Endothelial cell of umbilical vein (primary cell): ENCODE results near the gene FATE1. TPM values are rescaled to one million over a fixed set of nuclear protein-coding genes. Genes with fewer than 3 reads are reported as not detected.

ENCODE experiments used
- BruUV-seq: library from RNA; stranded (reverse); fragments of 400-500 nt; replicated peaks from 2 replicates; lab custom pipeline; 2021; lab: Mats Ljungman, UMichigan
- CTCF ChIA-PET: fragments of 300-600, 350-600 bp; sonication (Branson Sonifier 250); formaldehyde crosslinking; loops from one replicate; lab custom pipeline; 2021; ENCODE audit warnings: antibody characterized with exemption, inconsistent platforms; lab: Charles Lee
- POLR2A ChIA-PET: fragments of 300-600, 350-600 bp; sonication (Branson Sonifier 250); formaldehyde crosslinking; loops from one replicate; lab custom pipeline; 2021; ENCODE audit warnings: antibody characterized with exemption, inconsistent platforms; lab: Charles Lee
- DNase-seq: peaks from one replicate; pipeline ENCODE4 v3.0.0-alpha.2; 2011; ENCODE audit warnings: low read depth, low spot score
- FAIRE-seq: peaks from 2 replicates; lab custom pipeline; 2011; peaks lifted over from hg19 to GRCh38; lab: Jason Lieb, UNC
- H2AFZ ChIP-seq: 2 replicates; pipeline ENCODE4 v1.6.0; 2012; ENCODE audit warnings: low read depth, low read length, control low read depth, inconsistent platforms
- H3K27ac ChIP-seq: 2 replicates; pipeline ENCODE4 v1.5.1; 2011; ENCODE audit warnings: low read depth, mild to moderate bottlenecking, control low read depth, low read length, moderate library complexity; ENCODE audit not compliant: insufficient read depth
- H3K27me3 ChIP-seq, 2 experiments: 2 replicates each; pipeline versions ENCODE4 v1.6.0 to v1.6.1; 2011; ENCODE audit warnings: low read length in 2 of 2, mixed read lengths in 1 of 2; ENCODE audit not compliant: control insufficient read depth in 2 of 2, insufficient read depth in 2 of 2
- H3K36me3 ChIP-seq, 2 experiments: 2 replicates in 1 of 2; 3 replicates in 1 of 2; pipeline ENCODE4 v1.5.1; 2011; ENCODE audit warnings: low read length in 2 of 2, mild to moderate bottlenecking in 1 of 2, moderate library complexity in 1 of 2; ENCODE audit not compliant: control insufficient read depth in 2 of 2, insufficient read depth in 2 of 2; ENCODE audit errors: extremely low read depth in 1 of 2
- H3K4me1 ChIP-seq: 3 replicates; pipeline ENCODE4 v1.5.1; 2011; ENCODE audit warnings: mild to moderate bottlenecking, low read length; ENCODE audit not compliant: control insufficient read depth, insufficient read depth; ENCODE audit errors: extremely low read depth
- H3K4me2 ChIP-seq: 2 replicates; pipeline ENCODE4 v1.6.1; 2011; ENCODE audit warnings: low read length, control low read depth, mixed read lengths; ENCODE audit not compliant: insufficient read depth
- H3K4me3 ChIP-seq, 3 experiments: fragments of 200-600 bp in 1 of 3; sonication (generic), shearing (Covaris generic) in 1 of 3; replicated peaks in 1 of 3; 2 replicates each; pipeline ENCODE4 v1.5.1; 2011 to 2016; ENCODE audit warnings: control low read depth in 3 of 3, low read length in 3 of 3, mild to moderate bottlenecking in 2 of 3, inconsistent platforms in 1 of 3, low read depth in 1 of 3, moderate library complexity in 1 of 3; ENCODE audit not compliant: insufficient read depth in 1 of 3
- H3K79me2 ChIP-seq: 2 replicates; pipeline ENCODE4 v1.6.0; 2012; ENCODE audit warnings: low read length, inconsistent platforms; ENCODE audit not compliant: control insufficient read depth, insufficient read depth
- H3K9ac ChIP-seq: replicated peaks from 2 replicates; pipeline ENCODE3; 2011; ENCODE audit warnings: low read length, control low read depth; ENCODE audit not compliant: insufficient read depth; ENCODE audit errors: extremely low read depth
- H3K9me1 ChIP-seq: replicated peaks from 3 replicates; pipeline ENCODE4 v1.6.0; 2011; ENCODE audit warnings: mild to moderate bottlenecking, low read length; ENCODE audit not compliant: control insufficient read depth, insufficient read depth; ENCODE audit errors: extremely low read depth
- H3K9me3 ChIP-seq: replicated peaks from 2 replicates; pipeline ENCODE4 v1.5.1; 2012; ENCODE audit warnings: low read length, inconsistent platforms; ENCODE audit not compliant: control insufficient read depth, insufficient read depth
- H4K20me1 ChIP-seq: replicated peaks from 2 replicates; pipeline ENCODE3; 2011; ENCODE audit warnings: mild to moderate bottlenecking, low read length; ENCODE audit not compliant: control insufficient read depth, insufficient read depth; ENCODE audit errors: extremely low read depth
- EZH2 ChIP-seq: IDR thresholded peaks from 2 replicates; pipeline ENCODE4 v1.6.1; 2012; ENCODE audit warnings: borderline replicate concordance, low read depth, mild to moderate bottlenecking, moderate library complexity, low read length, inconsistent platforms; ENCODE audit not compliant: severe bottlenecking
- FOS ChIP-seq: IDR thresholded peaks from 2 replicates; pipeline ENCODE4 v1.6.1; 2011; ENCODE audit warnings: mild to moderate bottlenecking, low read length, moderate library complexity, borderline replicate concordance; ENCODE audit not compliant: insufficient read depth
- GATA2 ChIP-seq: IDR thresholded peaks from 2 replicates; pipeline ENCODE4 v1.7.0; 2011; ENCODE audit warnings: low read depth, mild to moderate bottlenecking, moderate library complexity, mixed read lengths, low read length; ENCODE audit not compliant: insufficient read length, insufficient read depth
- JUN ChIP-seq: IDR thresholded peaks from 2 replicates; pipeline ENCODE4 v1.6.1; 2011; ENCODE audit warnings: borderline replicate concordance, low read depth; ENCODE audit not compliant: insufficient read length, insufficient read depth
- MYC ChIP-seq: IDR thresholded peaks from one replicate; pipeline ENCODE4 v1.6.1; 2011; ENCODE audit warnings: mild to moderate bottlenecking, low read depth, low read length
- POLR2A ChIP-seq: IDR thresholded peaks from 2 replicates; pipeline ENCODE4 v1.6.1; 2012; ENCODE audit warnings: low read depth, mild to moderate bottlenecking, control low read depth, low read length
- dilution Hi-C: fragments of 300-500 bp; cut with MboI; formaldehyde crosslinking; loops from one replicate; pipeline ENCODE4 v1.15.0; 2019; ENCODE audit warnings: low sequenced_read_pairs; ENCODE audit not compliant: extremely low pct_ligation_motif_present
- intact Hi-C: fragments of 100-400 bp; cut with micrococcal nuclease; formaldehyde crosslinking; loops from one replicate; pipeline ENCODE4 v1.10.0; 2022
- polyA plus RNA-seq, 4 experiments: library from polyadenylated mRNA; depleted of rRNA in 3 of 4; stranded (reverse) in 3 of 4; unstranded in 1 of 4; fragments of >200 nt; gene quantifications; 2 replicates each; pipeline versions ENCODE4 v1.2.1 to v1.2.3, GENCODE V29; 2011 to 2012; ENCODE audit warnings: missing spikeins in 1 of 4
- total RNA-seq: library from RNA; stranded (reverse); gene quantifications from 2 replicates; pipeline ENCODE4 v1.2.3, GENCODE V29; 2021
- TF ChIP-seq, protein P1 (sequence below), 2 donors: IDR thresholded peaks; 1 replicate in 1 of 2; 2 replicates in 1 of 2; pipeline ENCODE4 v1.5.1; 2011; ENCODE audit warnings: low read length in 2 of 2, mild to moderate bottlenecking in 2 of 2, moderate library complexity in 2 of 2, control low read depth in 1 of 2, inconsistent platforms in 1 of 2, low read depth in 1 of 2; ENCODE audit not compliant: insufficient read depth in 1 of 2; ENCODE audit errors: extremely low read depth in 1 of 2
- TF ChIP-seq, protein P2 (sequence below): IDR thresholded peaks from 2 replicates; pipeline ENCODE4 v1.6.1; 2011; ENCODE audit not compliant: insufficient read depth, insufficient read length

Gene FATE1
- total and polyA plus RNA-seq, 2 donors (not counting 3 experiments of a cell fraction or from before 2014, with no cell fraction given), result not detected

DNA sequence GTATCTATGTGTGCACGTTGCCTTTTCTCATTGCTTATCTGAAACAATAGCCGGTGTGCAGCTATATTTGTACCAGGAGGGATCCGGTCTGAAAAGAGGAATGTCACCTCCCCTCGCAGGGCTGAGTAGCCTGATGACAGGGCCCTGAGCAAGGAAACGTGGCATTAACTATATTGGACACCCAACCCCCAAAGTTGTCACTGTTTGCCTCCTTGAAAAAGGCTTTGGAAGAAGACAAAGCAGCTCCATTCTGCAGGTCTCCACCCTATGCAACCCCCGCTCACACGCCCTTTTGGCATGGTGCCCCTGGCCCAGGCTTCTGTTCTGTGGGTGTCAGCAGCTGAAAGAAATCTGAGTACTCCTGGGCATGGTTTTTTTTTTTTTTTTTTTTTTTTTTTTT lies 12.3 kb upstream of the FATE1 start:
- Histone ChIP-seq H3K9ac (no peak overlapping the region), H3K9me3 (no peaks in the 10 kb centered on the region), H2AFZ (no peak overlapping the region), H4K20me1 (no peaks in the 10 kb centered on the region), H3K27me3 (no peaks in the 10 kb centered on the region), H3K4me1 (no peaks in the 10 kb centered on the region), H3K79me2 (no peaks in the 10 kb centered on the region), H3K4me2 (no peak overlapping the region), H3K9me1 (no peaks in the 10 kb centered on the region), H3K27ac (no peak overlapping the region), H3K36me3 (no peaks in the 10 kb centered on the region), H3K4me3 (no peak overlapping the region)
- ChIA-PET CTCF (no interaction called here), POLR2A (no interaction called here)
- dilution Hi-C loops, result no loop called here
- FAIRE-seq (no peak), DNase-seq (no peak)
- intact Hi-C loops, result no loop called here
- BruUV-seq, result no TSS peak
- no peak for TF ChIP-seq MYC
- TF ChIP-seq JUN, result no peak
- TF ChIP-seq, protein P1, sequence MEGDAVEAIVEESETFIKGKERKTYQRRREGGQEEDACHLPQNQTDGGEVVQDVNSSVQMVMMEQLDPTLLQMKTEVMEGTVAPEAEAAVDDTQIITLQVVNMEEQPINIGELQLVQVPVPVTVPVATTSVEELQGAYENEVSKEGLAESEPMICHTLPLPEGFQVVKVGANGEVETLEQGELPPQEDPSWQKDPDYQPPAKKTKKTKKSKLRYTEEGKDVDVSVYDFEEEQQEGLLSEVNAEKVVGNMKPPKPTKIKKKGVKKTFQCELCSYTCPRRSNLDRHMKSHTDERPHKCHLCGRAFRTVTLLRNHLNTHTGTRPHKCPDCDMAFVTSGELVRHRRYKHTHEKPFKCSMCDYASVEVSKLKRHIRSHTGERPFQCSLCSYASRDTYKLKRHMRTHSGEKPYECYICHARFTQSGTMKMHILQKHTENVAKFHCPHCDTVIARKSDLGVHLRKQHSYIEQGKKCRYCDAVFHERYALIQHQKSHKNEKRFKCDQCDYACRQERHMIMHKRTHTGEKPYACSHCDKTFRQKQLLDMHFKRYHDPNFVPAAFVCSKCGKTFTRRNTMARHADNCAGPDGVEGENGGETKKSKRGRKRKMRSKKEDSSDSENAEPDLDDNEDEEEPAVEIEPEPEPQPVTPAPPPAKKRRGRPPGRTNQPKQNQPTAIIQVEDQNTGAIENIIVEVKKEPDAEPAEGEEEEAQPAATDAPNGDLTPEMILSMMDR (IDR thresholded peaks at IDR 0.05; ENCODE audit: extremely low read depth in 1 of 2, insufficient read depth in 1 of 2, low read depth in 1 of 2, low read length in 2 of 2), result no peak
- no peak for TF ChIP-seq FOS
- TF ChIP-seq EZH2, result no peak
- TF ChIP-seq, protein P2, sequence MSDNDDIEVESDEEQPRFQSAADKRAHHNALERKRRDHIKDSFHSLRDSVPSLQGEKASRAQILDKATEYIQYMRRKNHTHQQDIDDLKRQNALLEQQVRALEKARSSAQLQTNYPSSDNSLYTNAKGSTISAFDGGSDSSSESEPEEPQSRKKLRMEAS, result no peak
- no peak for TF ChIP-seq GATA2
- no peak for TF ChIP-seq POLR2A
